Common myeloid progenitor, CD34-positive (primary cell): Measurements from ENCODE around the gene TEX261.
A peak's percentile ranks its signal among the peaks of the same experiment; 100 is the strongest.

ENCODE experiments used
- CTCF ChIA-PET: fragments of 350-600 bp; sonication (Branson Sonifier 250); formaldehyde crosslinking; loops from one replicate; lab custom pipeline; 2021; ENCODE audit warnings: antibody characterized with exemption; lab: Charles Lee
- POLR2A ChIA-PET: fragments of 350-600 bp; sonication (Branson Sonifier 250); formaldehyde crosslinking; loops from one replicate; lab custom pipeline; 2021; ENCODE audit warnings: antibody characterized with exemption; lab: Charles Lee
- DNase-seq, 3 donors: peaks; one replicate each; pipeline versions ENCODE4 v3.0.0 to v3.0.0-alpha.2; 2013
- H3K27ac ChIP-seq, 2 experiments: 1 replicate in 1 of 2; 2 replicates in 1 of 2; pipeline ENCODE4 v1.7.0; 2013; ENCODE audit warnings: inconsistent platforms in 2 of 2, low read length in 2 of 2, mild to moderate bottlenecking in 2 of 2, low read depth in 1 of 2, moderate library complexity in 1 of 2; ENCODE audit not compliant: severe bottlenecking in 2 of 2, insufficient read depth in 1 of 2, poor library complexity in 1 of 2
- H3K27me3 ChIP-seq, 5 experiments: replicated peaks in 2 of 5; 1 replicate in 3 of 5; 2 replicates in 2 of 5; pipeline versions ENCODE4 v1.6.1 to v1.7.0; 2013; ENCODE audit warnings: low read length in 4 of 5, mild to moderate bottlenecking in 2 of 5, moderate library complexity in 2 of 5, inconsistent platforms in 1 of 5; ENCODE audit not compliant: insufficient read depth in 5 of 5, control insufficient read depth in 4 of 5
- H3K36me3 ChIP-seq, 4 experiments: 1 replicate in 2 of 4; 2 replicates in 2 of 4; pipeline versions ENCODE4 v1.6.1 to v1.7.0; 2013; ENCODE audit warnings: low read length in 3 of 4, control low read depth in 1 of 4, mild to moderate bottlenecking in 1 of 4; ENCODE audit not compliant: control insufficient read depth in 4 of 4, insufficient read depth in 4 of 4
- H3K4me1 ChIP-seq, 4 experiments: 1 replicate in 3 of 4; 2 replicates in 1 of 4; pipeline versions ENCODE4 v1.6.1 to v1.7.1; 2013; ENCODE audit warnings: low read length in 3 of 4, mild to moderate bottlenecking in 3 of 4, control low read depth in 1 of 4, inconsistent platforms in 1 of 4, moderate library complexity in 1 of 4; ENCODE audit not compliant: control insufficient read depth in 4 of 4, insufficient read depth in 4 of 4; ENCODE audit errors: control extremely low read depth in 1 of 4
- H3K4me3 ChIP-seq, 7 experiments: 1 replicate in 4 of 7; 2 replicates in 3 of 7; pipeline versions ENCODE4 v1.5.1 to v1.7.0; 2013; ENCODE audit warnings: mild to moderate bottlenecking in 7 of 7, low read length in 6 of 7, moderate library complexity in 6 of 7, inconsistent platforms in 2 of 7, low read depth in 2 of 7, control low read depth in 1 of 7; ENCODE audit not compliant: insufficient read depth in 4 of 7, control insufficient read depth in 1 of 7; ENCODE audit errors: extremely low read depth in 1 of 7
- H3K9me3 ChIP-seq, 5 experiments: 1 replicate in 4 of 5; 2 replicates in 1 of 5; pipeline versions ENCODE4 v1.6.1 to v1.7.1; 2013; ENCODE audit warnings: low read length in 4 of 5, mild to moderate bottlenecking in 2 of 5, inconsistent platforms in 1 of 5, low read depth in 1 of 5, moderate library complexity in 1 of 5; ENCODE audit not compliant: control insufficient read depth in 4 of 5, insufficient read depth in 2 of 5; ENCODE audit errors: control extremely low read depth in 1 of 5
- WGBS: methylation state at CpG from one replicate; pipeline ENCODE4 v1.1.5; 2013; ENCODE audit not compliant: insufficient coverage; 5-methylcytosine and 5-hydroxymethylcytosine counted together

The TEX261 gene

GRCh38 chr2:70983506-70984227, 11.0 kb downstream of the TEX261 start:
- Histone ChIP-seq H3K36me3 (peaks cover under 1 to 32% (median 16%) of the 10 kb centered on the region in 4 experiments), H3K4me1 (peaks cover 0 to 22% (median 10%) of the 10 kb centered on the region in 4 experiments), H3K27me3 (peaks cover 0 to 6% (median 0%) of the 10 kb centered on the region in 5 experiments), H3K4me3 (no peak overlapping the region), H3K27ac (no peak overlapping the region), H3K9me3 (no peaks in the 10 kb centered on the region)
- ChIA-PET CTCF (interaction anchor here (0.7 to 14.6 kb wide), 11 partner anchors 10 to 684 kb away, joined by 3 to 181 read pairs (median 6); partner anchors contain the start of genes NAGK and TEX261), POLR2A (no interaction called here)
- DNase-seq, result no peak
- WGBS, result 97% methylated on average over 6 of the region's 8 CpGs

GRCh38 chr2:70982971-70983370, 11.7 kb downstream of the TEX261 start:
- ChIA-PET CTCF (interaction anchor here (0.7 to 14.6 kb wide), 7 partner anchors 9 to 327 kb away, joined by 3 to 181 read pairs (median 11); no protein-coding TSS in a partner anchor), POLR2A (no interaction called here)
- WGBS, result 100% methylated on average over 3 of the region's 3 CpGs
- Histone ChIP-seq H3K27me3 (peaks cover 0 to 13% (median 1%) of the 10 kb centered on the region in 5 experiments), H3K27ac (no peak overlapping the region), H3K9me3 (no peaks in the 10 kb centered on the region), H3K4me3 (no peak overlapping the region), H3K4me1 (peaks cover 2 to 29% (median 17%) of the 10 kb centered on the region in 4 experiments), H3K36me3 (peaks cover 0 to 25% (median 12%) of the 10 kb centered on the region in 4 experiments)
- no peak for DNase-seq

- Histone ChIP-seq H3K4me1 (peaks cover 5 to 35% (median 22%) of the 10 kb centered on the region in 4 experiments), H3K36me3 (peaks cover 0 to 17% (median 6%) of the 10 kb centered on the region in 4 experiments), H3K27ac (no peak overlapping the region), H3K4me3 (no peak overlapping the region), H3K9me3 (no peaks in the 10 kb centered on the region), H3K27me3 (peaks cover 0 to 15% (median 2%) of the 10 kb centered on the region in 5 experiments)
- 82% methylated on average over 13 of the region's 14 CpGs for WGBS
- DNase-seq, result no peak
- ChIA-PET CTCF (interaction anchor here (0.5 to 14.6 kb wide), 7 partner anchors 8 to 1878 kb away, joined by 3 to 181 read pairs (median 6); no protein-coding TSS in a partner anchor), POLR2A (no interaction called here)
Measured at GRCh38 chr2:70981866-70982810, 12.5 kb downstream of the TEX261 start.

- WGBS, result 100% methylated on average over 1 of the region's 2 CpGs
- peaks cover 5 to 37% (median 22%) of the 10 kb centered on the region in 4 experiments for H3K4me1 ChIP-seq
- H3K27me3 ChIP-seq, result peaks cover 0 to 15% (median 2%) of the 10 kb centered on the region in 5 experiments
- no peak overlapping the region for H3K4me3 ChIP-seq
- ChIA-PET CTCF (interaction anchor here (0.5 to 14.6 kb wide), 4 partner anchors 18 to 1879 kb away, joined by 3 to 181 read pairs (median 5); no protein-coding TSS in a partner anchor), POLR2A (no interaction called here)
- H3K9me3 ChIP-seq, result no peaks in the 10 kb centered on the region
- no peak overlapping the region for H3K27ac ChIP-seq
- DNase-seq, result no peak
- peaks cover 0 to 10% (median 3%) of the 10 kb centered on the region in 4 experiments for H3K36me3 ChIP-seq
Measured at GRCh38 chr2:70981421-70981820, 13.3 kb downstream of the TEX261 start.

- H3K27me3 ChIP-seq, result peaks cover 0 to 15% (median 4%) of the 10 kb centered on the region in 5 experiments
- H3K27ac ChIP-seq, result no peak overlapping the region
- peaks cover 5 to 31% (median 20%) of the 10 kb centered on the region in 4 experiments for H3K4me1 ChIP-seq
- H3K4me3 ChIP-seq, result peak overlapping the region in 1 of 7 experiments; percentile 73
- no peak for DNase-seq
- WGBS, result 95% methylated on average over 6 of the region's 9 CpGs
- ChIA-PET POLR2A (no interaction called here), CTCF (interaction anchor here (0.9 to 14.6 kb wide), 4 partner anchors 14 to 88 kb away, joined by 3 to 181 read pairs (median 4); partner anchors contain the start of gene NAGK)
- peaks cover 0 to 2% (median 0%) of the 10 kb centered on the region in 4 experiments for H3K36me3 ChIP-seq
- H3K9me3 ChIP-seq, result no peaks in the 10 kb centered on the region
Measured at GRCh38 chr2:70979626-70980025, 15.0 kb downstream of the TEX261 start.

GRCh38 chr2:70979180-70979488, 15.5 kb downstream of the TEX261 start:
- peak in 1 of 3 donors; percentile 28 for DNase-seq
- ChIA-PET POLR2A (no interaction called here), CTCF (interaction anchor here (1.3 to 14.6 kb wide), 4 partner anchors 14 to 89 kb away, joined by 3 to 181 read pairs (median 4); partner anchors contain the start of gene NAGK)
- Histone ChIP-seq H3K36me3 (peaks cover 0 to 2% (median 0%) of the 10 kb centered on the region in 4 experiments), H3K4me1 (peaks cover 5 to 26% (median 17%) of the 10 kb centered on the region in 4 experiments), H3K27me3 (peaks cover 0 to 15% (median 4%) of the 10 kb centered on the region in 5 experiments), H3K27ac (no peak overlapping the region), H3K4me3 (peak overlapping the region in 5 of 7 experiments; percentile 54 to 77 (median 73)), H3K9me3 (no peaks in the 10 kb centered on the region)
- WGBS, result 31% methylated on average over 16 of the region's 19 CpGs
